Central memory CD4-positive, alpha-beta T cell (primary cell): Measurements from ENCODE around the gene ARMC8.

ENCODE experiments used
- DNase-seq: peaks from one replicate; pipeline ENCODE4 v3.0.0; 2022

Gene ARMC8

GRCh38 chr3:138314751-138315150 lies 127.7 kb downstream of the ARMC8 start:
- no peak for DNase-seq

GRCh38 chr3:138317687-138318086 lies 130.6 kb downstream of the ARMC8 start:
- DNase-seq, result no peak

GRCh38 chr3:138323971-138324370 lies 136.9 kb downstream of the ARMC8 start:
- DNase-seq, result no peak

GRCh38 chr3:138325990-138326389 lies 138.9 kb downstream of the ARMC8 start:
- no peak for DNase-seq

GRCh38 chr3:138326866-138327595 lies 139.9 kb downstream of the ARMC8 start:
- no peak for DNase-seq

GRCh38 chr3:138327831-138328230 lies 140.7 kb downstream of the ARMC8 start:
- no peak for DNase-seq

- no peak for DNase-seq
Measured at GRCh38 chr3:138328341-138328740, 141.2 kb downstream of the ARMC8 start.

GRCh38 chr3:138329127-138329983 lies 142.3 kb downstream of the ARMC8 start, which contains the start of gene NME9:
NME9 (minus strand) TSS chr3:138329851; CDS start chr3:138329335, 516 bp downstream.
- peak; percentile 88 for DNase-seq

GRCh38 chr3:138329984-138330293 lies 142.8 kb downstream of the ARMC8 start:
- DNase-seq, result no peak

- DNase-seq, result no peak
Measured at GRCh38 chr3:138331143-138331894, 144.2 kb downstream of the ARMC8 start.

- no peak for DNase-seq
Measured at GRCh38 chr3:138332472-138333073, 145.5 kb downstream of the ARMC8 start.

GRCh38 chr3:138334608-138335007 lies 147.5 kb downstream of the ARMC8 start:
- DNase-seq, result no peak

GRCh38 chr3:138336454-138336999 lies 149.4 kb downstream of the ARMC8 start:
- no peak for DNase-seq

GRCh38 chr3:138338244-138338643 lies 151.1 kb downstream of the ARMC8 start:
- no peak for DNase-seq

GRCh38 chr3:138338811-138339210 lies 151.7 kb downstream of the ARMC8 start:
- no peak for DNase-seq

- DNase-seq, result no peak
Measured at GRCh38 chr3:138340511-138340910, 153.4 kb downstream of the ARMC8 start.

GRCh38 chr3:138344754-138345153 lies 157.7 kb downstream of the ARMC8 start:
- DNase-seq, result no peak
